H1 (cell line): Measurements from ENCODE around the gene USP37. TPM values are rescaled to one million over a fixed set of nuclear protein-coding genes. Genes with fewer than 3 reads are reported as not detected.

Experiments
- BRCA1 ChIP-seq: IDR thresholded peaks from 2 replicates; pipeline ENCODE4 v1.6.1; 2012; ENCODE audit warnings: low read depth, low read length, improper control_type of control experiment
- CBX5 ChIP-seq: fragments of 300-800, 300-1000 bp; sonication (generic); IDR thresholded peaks from 2 replicates; pipeline ENCODE4 v1.7.1; 2016; ENCODE audit warnings: antibody characterized with exemption, low read length, low read depth
- CREB1 ChIP-seq: IDR thresholded peaks from 2 replicates; pipeline ENCODE4 v1.6.1; 2012; ENCODE audit warnings: inconsistent platforms
- KDM1A ChIP-seq: fragments of 200-600, 300-600 bp; sonication (generic); IDR thresholded peaks from 2 replicates; pipeline ENCODE4 v1.7.1; 2016; ENCODE audit warnings: mild to moderate bottlenecking, low read length, borderline replicate concordance
- MAFK ChIP-seq: IDR thresholded peaks from 2 replicates; pipeline ENCODE4 v1.6.1; 2012; ENCODE audit warnings: low read depth, mild to moderate bottlenecking, improper control_type of control experiment, low read length
- SIN3A ChIP-seq, 2 experiments: IDR thresholded peaks in 1 of 2; conservative IDR thresholded peaks in 1 of 2; 2 replicates each; pipeline ENCODE4 v1.6.1; 2011 to 2012; ENCODE audit warnings: low read length in 2 of 2, improper control_type of control experiment in 1 of 2, low read depth in 1 of 2, mild to moderate bottlenecking in 1 of 2
- SP2 ChIP-seq: IDR thresholded peaks from 2 replicates; pipeline ENCODE4 v1.6.1; 2012; ENCODE audit warnings: mild to moderate bottlenecking, low read length, inconsistent platforms
- SP4 ChIP-seq: IDR thresholded peaks from 2 replicates; pipeline ENCODE4 v1.6.1; 2012; ENCODE audit warnings: low read length, inconsistent platforms
- TBP ChIP-seq: IDR thresholded peaks from 2 replicates; pipeline ENCODE4 v1.6.1; 2011; ENCODE audit warnings: low read depth, low read length, improper control_type of control experiment
- TCF12 ChIP-seq: IDR thresholded peaks from 2 replicates; pipeline ENCODE4 v1.6.1; 2011; ENCODE audit warnings: low read depth, mild to moderate bottlenecking, low read length
- YY1 ChIP-seq: IDR thresholded peaks from 2 replicates; pipeline ENCODE4 v1.6.1; 2011; ENCODE audit warnings: low read depth, mild to moderate bottlenecking, low read length
- polyA plus RNA-seq, 7 experiments: library from polyadenylated mRNA; depleted of rRNA in 3 of 7; stranded (reverse) in 5 of 7; unstranded in 2 of 7; fragments of >200 nt in 5 of 7; fragments of 200-250 nt in 2 of 7; gene quantifications; 1 replicate in 5 of 7; 2 replicates in 1 of 7; 4 replicates in 1 of 7; pipeline versions ENCODE4 v1.2.1 to v1.2.3, GENCODE V29; 2011 to 2013; ENCODE audit warnings: missing spikeins in 2 of 7, mixed read lengths in 2 of 7
- total RNA-seq: library from RNA; stranded (reverse); fragmentation: NEBNext Ultra II Directional; extraction: Animal tissue kit (Norgen Biotek cat#: 25700); gene quantifications from 2 replicates; pipeline ENCODE4 v1.2.1, GENCODE V29; 2021
- TF ChIP-seq, protein P1 (sequence below): fragments of 300-600 bp; sonication (generic); IDR thresholded peaks from 2 replicates; pipeline ENCODE4 v1.7.1; 2012; ENCODE audit warnings: low read length, moderate library complexity, mild to moderate bottlenecking, inconsistent platforms; ENCODE audit not compliant: insufficient replicate concordance
- TF ChIP-seq, protein P2 (sequence below): IDR thresholded peaks from 2 replicates; pipeline ENCODE4 v1.6.1; 2011; ENCODE audit warnings: low read depth, mild to moderate bottlenecking, low read length; ENCODE audit not compliant: insufficient read depth

Gene USP37
- total and polyA plus RNA-seq, 2 of the 8 experiments (the other 6 are each of a cell fraction or from before 2014, with no cell fraction given) = 3.8 to 29.1 TPM

DNA sequence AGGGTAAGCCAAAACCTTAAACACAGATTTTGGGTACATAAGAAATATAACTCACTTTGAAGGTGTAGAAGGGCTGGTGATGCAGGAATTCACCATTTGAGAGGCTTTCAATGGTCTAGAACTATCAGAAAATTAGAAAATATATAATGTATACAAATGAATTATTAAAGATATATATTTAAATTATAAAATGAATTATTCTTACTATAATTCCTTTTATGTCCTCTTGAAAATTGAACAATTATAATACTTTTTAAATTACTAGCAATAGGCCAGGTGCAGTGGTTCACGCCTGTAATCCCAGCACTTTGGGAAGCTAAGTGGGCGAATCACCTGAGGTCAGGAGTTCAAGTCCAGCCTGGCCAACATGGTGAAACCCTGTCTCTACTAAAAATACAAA, 88.6 kb downstream of the USP37 start (continued):
- TF ChIP-seq, protein P1, sequence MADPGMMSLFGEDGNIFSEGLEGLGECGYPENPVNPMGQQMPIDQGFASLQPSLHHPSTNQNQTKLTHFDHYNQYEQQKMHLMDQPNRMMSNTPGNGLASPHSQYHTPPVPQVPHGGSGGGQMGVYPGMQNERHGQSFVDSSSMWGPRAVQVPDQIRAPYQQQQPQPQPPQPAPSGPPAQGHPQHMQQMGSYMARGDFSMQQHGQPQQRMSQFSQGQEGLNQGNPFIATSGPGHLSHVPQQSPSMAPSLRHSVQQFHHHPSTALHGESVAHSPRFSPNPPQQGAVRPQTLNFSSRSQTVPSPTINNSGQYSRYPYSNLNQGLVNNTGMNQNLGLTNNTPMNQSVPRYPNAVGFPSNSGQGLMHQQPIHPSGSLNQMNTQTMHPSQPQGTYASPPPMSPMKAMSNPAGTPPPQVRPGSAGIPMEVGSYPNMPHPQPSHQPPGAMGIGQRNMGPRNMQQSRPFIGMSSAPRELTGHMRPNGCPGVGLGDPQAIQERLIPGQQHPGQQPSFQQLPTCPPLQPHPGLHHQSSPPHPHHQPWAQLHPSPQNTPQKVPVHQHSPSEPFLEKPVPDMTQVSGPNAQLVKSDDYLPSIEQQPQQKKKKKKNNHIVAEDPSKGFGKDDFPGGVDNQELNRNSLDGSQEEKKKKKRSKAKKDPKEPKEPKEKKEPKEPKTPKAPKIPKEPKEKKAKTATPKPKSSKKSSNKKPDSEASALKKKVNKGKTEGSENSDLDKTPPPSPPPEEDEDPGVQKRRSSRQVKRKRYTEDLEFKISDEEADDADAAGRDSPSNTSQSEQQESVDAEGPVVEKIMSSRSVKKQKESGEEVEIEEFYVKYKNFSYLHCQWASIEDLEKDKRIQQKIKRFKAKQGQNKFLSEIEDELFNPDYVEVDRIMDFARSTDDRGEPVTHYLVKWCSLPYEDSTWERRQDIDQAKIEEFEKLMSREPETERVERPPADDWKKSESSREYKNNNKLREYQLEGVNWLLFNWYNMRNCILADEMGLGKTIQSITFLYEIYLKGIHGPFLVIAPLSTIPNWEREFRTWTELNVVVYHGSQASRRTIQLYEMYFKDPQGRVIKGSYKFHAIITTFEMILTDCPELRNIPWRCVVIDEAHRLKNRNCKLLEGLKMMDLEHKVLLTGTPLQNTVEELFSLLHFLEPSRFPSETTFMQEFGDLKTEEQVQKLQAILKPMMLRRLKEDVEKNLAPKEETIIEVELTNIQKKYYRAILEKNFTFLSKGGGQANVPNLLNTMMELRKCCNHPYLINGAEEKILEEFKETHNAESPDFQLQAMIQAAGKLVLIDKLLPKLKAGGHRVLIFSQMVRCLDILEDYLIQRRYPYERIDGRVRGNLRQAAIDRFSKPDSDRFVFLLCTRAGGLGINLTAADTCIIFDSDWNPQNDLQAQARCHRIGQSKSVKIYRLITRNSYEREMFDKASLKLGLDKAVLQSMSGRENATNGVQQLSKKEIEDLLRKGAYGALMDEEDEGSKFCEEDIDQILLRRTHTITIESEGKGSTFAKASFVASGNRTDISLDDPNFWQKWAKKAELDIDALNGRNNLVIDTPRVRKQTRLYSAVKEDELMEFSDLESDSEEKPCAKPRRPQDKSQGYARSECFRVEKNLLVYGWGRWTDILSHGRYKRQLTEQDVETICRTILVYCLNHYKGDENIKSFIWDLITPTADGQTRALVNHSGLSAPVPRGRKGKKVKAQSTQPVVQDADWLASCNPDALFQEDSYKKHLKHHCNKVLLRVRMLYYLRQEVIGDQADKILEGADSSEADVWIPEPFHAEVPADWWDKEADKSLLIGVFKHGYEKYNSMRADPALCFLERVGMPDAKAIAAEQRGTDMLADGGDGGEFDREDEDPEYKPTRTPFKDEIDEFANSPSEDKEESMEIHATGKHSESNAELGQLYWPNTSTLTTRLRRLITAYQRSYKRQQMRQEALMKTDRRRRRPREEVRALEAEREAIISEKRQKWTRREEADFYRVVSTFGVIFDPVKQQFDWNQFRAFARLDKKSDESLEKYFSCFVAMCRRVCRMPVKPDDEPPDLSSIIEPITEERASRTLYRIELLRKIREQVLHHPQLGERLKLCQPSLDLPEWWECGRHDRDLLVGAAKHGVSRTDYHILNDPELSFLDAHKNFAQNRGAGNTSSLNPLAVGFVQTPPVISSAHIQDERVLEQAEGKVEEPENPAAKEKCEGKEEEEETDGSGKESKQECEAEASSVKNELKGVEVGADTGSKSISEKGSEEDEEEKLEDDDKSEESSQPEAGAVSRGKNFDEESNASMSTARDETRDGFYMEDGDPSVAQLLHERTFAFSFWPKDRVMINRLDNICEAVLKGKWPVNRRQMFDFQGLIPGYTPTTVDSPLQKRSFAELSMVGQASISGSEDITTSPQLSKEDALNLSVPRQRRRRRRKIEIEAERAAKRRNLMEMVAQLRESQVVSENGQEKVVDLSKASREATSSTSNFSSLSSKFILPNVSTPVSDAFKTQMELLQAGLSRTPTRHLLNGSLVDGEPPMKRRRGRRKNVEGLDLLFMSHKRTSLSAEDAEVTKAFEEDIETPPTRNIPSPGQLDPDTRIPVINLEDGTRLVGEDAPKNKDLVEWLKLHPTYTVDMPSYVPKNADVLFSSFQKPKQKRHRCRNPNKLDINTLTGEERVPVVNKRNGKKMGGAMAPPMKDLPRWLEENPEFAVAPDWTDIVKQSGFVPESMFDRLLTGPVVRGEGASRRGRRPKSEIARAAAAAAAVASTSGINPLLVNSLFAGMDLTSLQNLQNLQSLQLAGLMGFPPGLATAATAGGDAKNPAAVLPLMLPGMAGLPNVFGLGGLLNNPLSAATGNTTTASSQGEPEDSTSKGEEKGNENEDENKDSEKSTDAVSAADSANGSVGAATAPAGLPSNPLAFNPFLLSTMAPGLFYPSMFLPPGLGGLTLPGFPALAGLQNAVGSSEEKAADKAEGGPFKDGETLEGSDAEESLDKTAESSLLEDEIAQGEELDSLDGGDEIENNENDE = no peak
- TF ChIP-seq, protein P2, sequence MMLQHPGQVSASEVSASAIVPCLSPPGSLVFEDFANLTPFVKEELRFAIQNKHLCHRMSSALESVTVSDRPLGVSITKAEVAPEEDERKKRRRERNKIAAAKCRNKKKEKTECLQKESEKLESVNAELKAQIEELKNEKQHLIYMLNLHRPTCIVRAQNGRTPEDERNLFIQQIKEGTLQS = no peak
- TF ChIP-seq SP2 (no peak), SP4 (no peak), YY1 (no peak), CBX5 (no peak), SIN3A (conservative IDR thresholded peaks at IDR 0.05 in 1 of 2, IDR thresholded peaks at IDR 0.05 in 1 of 2; ENCODE audit: low read depth in 1 of 2, low read length in 2 of 2) (no peak), TBP (no peak), TCF12 (no peak), CREB1 (no peak), KDM1A (no peak), MAFK (no peak), BRCA1 (no peak)
